ENCODE measurements around the gene KEAP1. TPM values are rescaled to one million over a fixed set of nuclear protein-coding genes. Genes with fewer than 3 reads are reported as not detected.

KEAP1 gene
- total and polyA plus RNA-seq, 9 of the 15 experiments (the other 6 are each of a cell fraction or from before 2014, with no cell fraction given) = 2.1 to 95.6 (median 64.3) TPM

- TF ChIP-seq, protein P1, sequence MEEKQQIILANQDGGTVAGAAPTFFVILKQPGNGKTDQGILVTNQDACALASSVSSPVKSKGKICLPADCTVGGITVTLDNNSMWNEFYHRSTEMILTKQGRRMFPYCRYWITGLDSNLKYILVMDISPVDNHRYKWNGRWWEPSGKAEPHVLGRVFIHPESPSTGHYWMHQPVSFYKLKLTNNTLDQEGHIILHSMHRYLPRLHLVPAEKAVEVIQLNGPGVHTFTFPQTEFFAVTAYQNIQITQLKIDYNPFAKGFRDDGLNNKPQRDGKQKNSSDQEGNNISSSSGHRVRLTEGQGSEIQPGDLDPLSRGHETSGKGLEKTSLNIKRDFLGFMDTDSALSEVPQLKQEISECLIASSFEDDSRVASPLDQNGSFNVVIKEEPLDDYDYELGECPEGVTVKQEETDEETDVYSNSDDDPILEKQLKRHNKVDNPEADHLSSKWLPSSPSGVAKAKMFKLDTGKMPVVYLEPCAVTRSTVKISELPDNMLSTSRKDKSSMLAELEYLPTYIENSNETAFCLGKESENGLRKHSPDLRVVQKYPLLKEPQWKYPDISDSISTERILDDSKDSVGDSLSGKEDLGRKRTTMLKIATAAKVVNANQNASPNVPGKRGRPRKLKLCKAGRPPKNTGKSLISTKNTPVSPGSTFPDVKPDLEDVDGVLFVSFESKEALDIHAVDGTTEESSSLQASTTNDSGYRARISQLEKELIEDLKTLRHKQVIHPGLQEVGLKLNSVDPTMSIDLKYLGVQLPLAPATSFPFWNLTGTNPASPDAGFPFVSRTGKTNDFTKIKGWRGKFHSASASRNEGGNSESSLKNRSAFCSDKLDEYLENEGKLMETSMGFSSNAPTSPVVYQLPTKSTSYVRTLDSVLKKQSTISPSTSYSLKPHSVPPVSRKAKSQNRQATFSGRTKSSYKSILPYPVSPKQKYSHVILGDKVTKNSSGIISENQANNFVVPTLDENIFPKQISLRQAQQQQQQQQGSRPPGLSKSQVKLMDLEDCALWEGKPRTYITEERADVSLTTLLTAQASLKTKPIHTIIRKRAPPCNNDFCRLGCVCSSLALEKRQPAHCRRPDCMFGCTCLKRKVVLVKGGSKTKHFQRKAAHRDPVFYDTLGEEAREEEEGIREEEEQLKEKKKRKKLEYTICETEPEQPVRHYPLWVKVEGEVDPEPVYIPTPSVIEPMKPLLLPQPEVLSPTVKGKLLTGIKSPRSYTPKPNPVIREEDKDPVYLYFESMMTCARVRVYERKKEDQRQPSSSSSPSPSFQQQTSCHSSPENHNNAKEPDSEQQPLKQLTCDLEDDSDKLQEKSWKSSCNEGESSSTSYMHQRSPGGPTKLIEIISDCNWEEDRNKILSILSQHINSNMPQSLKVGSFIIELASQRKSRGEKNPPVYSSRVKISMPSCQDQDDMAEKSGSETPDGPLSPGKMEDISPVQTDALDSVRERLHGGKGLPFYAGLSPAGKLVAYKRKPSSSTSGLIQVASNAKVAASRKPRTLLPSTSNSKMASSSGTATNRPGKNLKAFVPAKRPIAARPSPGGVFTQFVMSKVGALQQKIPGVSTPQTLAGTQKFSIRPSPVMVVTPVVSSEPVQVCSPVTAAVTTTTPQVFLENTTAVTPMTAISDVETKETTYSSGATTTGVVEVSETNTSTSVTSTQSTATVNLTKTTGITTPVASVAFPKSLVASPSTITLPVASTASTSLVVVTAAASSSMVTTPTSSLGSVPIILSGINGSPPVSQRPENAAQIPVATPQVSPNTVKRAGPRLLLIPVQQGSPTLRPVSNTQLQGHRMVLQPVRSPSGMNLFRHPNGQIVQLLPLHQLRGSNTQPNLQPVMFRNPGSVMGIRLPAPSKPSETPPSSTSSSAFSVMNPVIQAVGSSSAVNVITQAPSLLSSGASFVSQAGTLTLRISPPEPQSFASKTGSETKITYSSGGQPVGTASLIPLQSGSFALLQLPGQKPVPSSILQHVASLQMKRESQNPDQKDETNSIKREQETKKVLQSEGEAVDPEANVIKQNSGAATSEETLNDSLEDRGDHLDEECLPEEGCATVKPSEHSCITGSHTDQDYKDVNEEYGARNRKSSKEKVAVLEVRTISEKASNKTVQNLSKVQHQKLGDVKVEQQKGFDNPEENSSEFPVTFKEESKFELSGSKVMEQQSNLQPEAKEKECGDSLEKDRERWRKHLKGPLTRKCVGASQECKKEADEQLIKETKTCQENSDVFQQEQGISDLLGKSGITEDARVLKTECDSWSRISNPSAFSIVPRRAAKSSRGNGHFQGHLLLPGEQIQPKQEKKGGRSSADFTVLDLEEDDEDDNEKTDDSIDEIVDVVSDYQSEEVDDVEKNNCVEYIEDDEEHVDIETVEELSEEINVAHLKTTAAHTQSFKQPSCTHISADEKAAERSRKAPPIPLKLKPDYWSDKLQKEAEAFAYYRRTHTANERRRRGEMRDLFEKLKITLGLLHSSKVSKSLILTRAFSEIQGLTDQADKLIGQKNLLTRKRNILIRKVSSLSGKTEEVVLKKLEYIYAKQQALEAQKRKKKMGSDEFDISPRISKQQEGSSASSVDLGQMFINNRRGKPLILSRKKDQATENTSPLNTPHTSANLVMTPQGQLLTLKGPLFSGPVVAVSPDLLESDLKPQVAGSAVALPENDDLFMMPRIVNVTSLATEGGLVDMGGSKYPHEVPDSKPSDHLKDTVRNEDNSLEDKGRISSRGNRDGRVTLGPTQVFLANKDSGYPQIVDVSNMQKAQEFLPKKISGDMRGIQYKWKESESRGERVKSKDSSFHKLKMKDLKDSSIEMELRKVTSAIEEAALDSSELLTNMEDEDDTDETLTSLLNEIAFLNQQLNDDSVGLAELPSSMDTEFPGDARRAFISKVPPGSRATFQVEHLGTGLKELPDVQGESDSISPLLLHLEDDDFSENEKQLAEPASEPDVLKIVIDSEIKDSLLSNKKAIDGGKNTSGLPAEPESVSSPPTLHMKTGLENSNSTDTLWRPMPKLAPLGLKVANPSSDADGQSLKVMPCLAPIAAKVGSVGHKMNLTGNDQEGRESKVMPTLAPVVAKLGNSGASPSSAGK (IDR thresholded peaks at IDR 0.05) = peak; percentile 99
- TF ChIP-seq, protein P2, sequence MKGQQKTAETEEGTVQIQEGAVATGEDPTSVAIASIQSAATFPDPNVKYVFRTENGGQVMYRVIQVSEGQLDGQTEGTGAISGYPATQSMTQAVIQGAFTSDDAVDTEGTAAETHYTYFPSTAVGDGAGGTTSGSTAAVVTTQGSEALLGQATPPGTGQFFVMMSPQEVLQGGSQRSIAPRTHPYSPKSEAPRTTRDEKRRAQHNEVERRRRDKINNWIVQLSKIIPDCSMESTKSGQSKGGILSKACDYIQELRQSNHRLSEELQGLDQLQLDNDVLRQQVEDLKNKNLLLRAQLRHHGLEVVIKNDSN (CRISPR knock-in tag; IDR thresholded peaks at IDR 0.05) = no peak
- TF ChIP-seq DPF2 (IDR thresholded peaks at IDR 0.05) (peak; percentile 83), SMAD1 (IDR thresholded peaks at IDR 0.05; ENCODE audit: low read depth, low read length, partially characterized antibody) (no peak), EP400 (IDR thresholded peaks at IDR 0.05) (peak; percentile 87; the same call in 1 of the 2 replicates), ZNF165 (CRISPR knock-in tag; IDR thresholded peaks at IDR 0.05; ENCODE audit: borderline replicate concordance) (no peak), U2AF2 (optimal IDR thresholded peaks at IDR 0.05; ENCODE audit: low read depth, low read length) (no peak), E2F3 (CRISPR knock-in tag; IDR thresholded peaks at IDR 0.05) (peak; percentile 97), EHMT2 (IDR thresholded peaks at IDR 0.05) (no peak), MCM7 (IDR thresholded peaks at IDR 0.05) (no peak), ZNF668 (CRISPR knock-in tag; IDR thresholded peaks at IDR 0.05) (no peak), TBP (optimal IDR thresholded peaks at IDR 0.05; ENCODE audit: low read depth, low read length) (no peak), ZNF41 (CRISPR knock-in tag; conservative IDR thresholded peaks at IDR 0.05) (no peak), ZNF444 (CRISPR knock-in tag; IDR thresholded peaks at IDR 0.05) (no peak), HMG20B (CRISPR knock-in tag; IDR thresholded peaks at IDR 0.05) (no peak), SREBF2 (CRISPR knock-in tag; IDR thresholded peaks at IDR 0.05) (no peak)
- TF ChIP-seq, protein P3, sequence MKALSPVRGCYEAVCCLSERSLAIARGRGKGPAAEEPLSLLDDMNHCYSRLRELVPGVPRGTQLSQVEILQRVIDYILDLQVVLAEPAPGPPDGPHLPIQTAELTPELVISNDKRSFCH (CRISPR knock-in tag; IDR thresholded peaks at IDR 0.05) = no peak
- TF ChIP-seq, protein P3 (tag; IDR thresholded peaks at IDR 0.05) = peak; percentile 42
Observed at GRCh38 chr19:10503002-10503789, at the start of gene KEAP1 (continued).

All from K562 (cell line).